ENCODE results near the gene NLRC3. TPM values are rescaled to one million over a fixed set of nuclear protein-coding genes. Genes with fewer than 3 reads are reported as not detected.

The NLRC3 gene
- total RNA-seq, 2 donors from 2014 or later = 0.11 to 0.18 TPM

- Histone ChIP-seq H3K36me3 (ENCODE audit: control insufficient read depth, insufficient read depth, low read length) (no peaks in the 10 kb centered on the region), H3K27me3 (ENCODE audit: control insufficient read depth, insufficient read depth, low read length, poor library complexity, severe bottlenecking) (no peaks in the 10 kb centered on the region), H3K4me1 (ENCODE audit: control insufficient read depth, insufficient read depth, low read length) (no peaks in the 10 kb centered on the region), H3K9me3 (ENCODE audit: control insufficient read depth, low read length) (peaks cover 7% of the 10 kb centered on the region), H3K9ac (ENCODE audit: extremely low read depth, low read length, poor library complexity, severe bottlenecking) (no peak overlapping the region), H3K27ac (ENCODE audit: low read depth, low read length) (no peak overlapping the region), H3K4me3 (ENCODE audit: low read length) (no peak overlapping the region)
- H3K4me3 Mint-ChIP-seq = no peak overlapping the region
- H3K36me3 Mint-ChIP-seq (ENCODE audit: low read depth) = no peaks in the 10 kb centered on the region
- H3K4me1 Mint-ChIP-seq = no peaks in the 10 kb centered on the region
- H3K9me3 Mint-ChIP-seq = peaks cover 7% of the 10 kb centered on the region
- no peak for DNase-seq
- H3K27ac Mint-ChIP-seq = no peak overlapping the region
- 88 to 93% methylated on average over 8 to 13 of the region's 13 CpGs for WGBS, 2 experiments (ENCODE audit: insufficient coverage in 1 of 2, insufficient read length in 1 of 2)
- no peak for TF ChIP-seq CTCF (conservative IDR thresholded peaks at IDR 0.05)
- no peaks in the 10 kb centered on the region for H3K27me3 Mint-ChIP-seq (ENCODE audit: insufficient read depth)
Observed at GRCh38 chr16:3575491-3575890, 1.7 kb downstream of the NLRC3 start.

GRCh38 chr16:3574195-3574594 is 3.0 kb downstream of the NLRC3 start:
- Histone ChIP-seq H3K9me3 (ENCODE audit: control insufficient read depth, low read length) (peaks cover 14% of the 10 kb centered on the region), H3K4me3 (ENCODE audit: low read length) (no peak overlapping the region), H3K27me3 (ENCODE audit: control insufficient read depth, insufficient read depth, low read length, poor library complexity, severe bottlenecking) (no peaks in the 10 kb centered on the region), H3K4me1 (ENCODE audit: control insufficient read depth, insufficient read depth, low read length) (no peaks in the 10 kb centered on the region), H3K9ac (ENCODE audit: extremely low read depth, low read length, poor library complexity, severe bottlenecking) (no peak overlapping the region), H3K27ac (ENCODE audit: low read depth, low read length) (no peak overlapping the region), H3K36me3 (ENCODE audit: control insufficient read depth, insufficient read depth, low read length) (no peaks in the 10 kb centered on the region)
- Mint-ChIP-seq H3K9me3 (peaks cover 18% of the 10 kb centered on the region), H3K36me3 (ENCODE audit: low read depth) (peaks cover 3% of the 10 kb centered on the region), H3K4me3 (no peak overlapping the region), H3K4me1 (no peaks in the 10 kb centered on the region), H3K27ac (no peak overlapping the region), H3K27me3 (ENCODE audit: insufficient read depth) (no peaks in the 10 kb centered on the region)
- 91 to 96% methylated on average over 14 of the region's 14 CpGs for WGBS, 2 experiments (ENCODE audit: insufficient coverage in 1 of 2, insufficient read length in 1 of 2)
- no peak for TF ChIP-seq CTCF (conservative IDR thresholded peaks at IDR 0.05)
- DNase-seq = no peak

DNA sequence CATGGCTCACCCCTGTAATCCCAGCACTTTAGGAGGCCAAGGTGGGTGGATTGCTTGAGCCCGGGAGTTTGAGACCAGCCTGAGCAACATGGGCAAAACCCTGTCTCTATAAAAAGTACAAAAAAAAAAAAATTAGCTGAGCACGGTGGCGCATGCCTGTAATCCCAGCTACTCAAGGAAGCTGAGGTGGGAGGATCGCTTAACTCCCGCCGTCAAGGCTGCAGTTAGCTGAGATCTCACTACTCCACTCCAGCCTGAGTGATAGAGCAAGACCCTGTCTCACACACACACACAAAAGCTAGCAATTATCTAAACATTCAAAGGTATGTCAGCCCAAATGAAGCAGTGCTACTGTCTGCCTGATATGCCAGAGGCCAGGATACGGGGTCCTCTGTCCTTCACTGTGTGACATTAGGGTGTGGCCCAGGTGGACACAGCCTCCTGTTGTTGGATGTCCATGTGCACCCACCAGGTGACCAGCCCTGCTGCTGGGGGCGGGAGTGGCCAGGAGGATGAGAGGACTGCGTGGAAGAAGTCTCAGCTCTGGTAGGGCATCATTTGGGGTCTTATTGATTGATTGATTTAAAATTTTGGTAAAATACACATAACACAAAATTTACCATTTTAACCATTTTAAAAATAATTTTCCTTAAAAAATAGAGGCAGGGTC is 3.9 kb downstream of the NLRC3 start:
- Histone ChIP-seq H3K36me3 (ENCODE audit: control insufficient read depth, insufficient read depth, low read length) (no peaks in the 10 kb centered on the region), H3K4me3 (ENCODE audit: low read length) (no peak overlapping the region), H3K4me1 (ENCODE audit: control insufficient read depth, insufficient read depth, low read length) (no peaks in the 10 kb centered on the region), H3K9ac (ENCODE audit: extremely low read depth, low read length, poor library complexity, severe bottlenecking) (no peak overlapping the region), H3K27ac (ENCODE audit: low read depth, low read length) (no peak overlapping the region), H3K27me3 (ENCODE audit: control insufficient read depth, insufficient read depth, low read length, poor library complexity, severe bottlenecking) (no peaks in the 10 kb centered on the region), H3K9me3 (ENCODE audit: control insufficient read depth, low read length) (peaks cover 14% of the 10 kb centered on the region)
- no peak for TF ChIP-seq CTCF (conservative IDR thresholded peaks at IDR 0.05)
- Mint-ChIP-seq H3K4me1 (no peaks in the 10 kb centered on the region), H3K4me3 (no peak overlapping the region), H3K9me3 (peaks cover 18% of the 10 kb centered on the region), H3K27me3 (ENCODE audit: insufficient read depth) (no peaks in the 10 kb centered on the region), H3K27ac (no peak overlapping the region), H3K36me3 (ENCODE audit: low read depth) (peaks cover 3% of the 10 kb centered on the region)
- no peak for DNase-seq
- 83 to 93% methylated on average over 7 to 8 of the region's 9 CpGs for WGBS, 2 experiments (ENCODE audit: insufficient coverage in 1 of 2, insufficient read length in 1 of 2)
